Stimulated activated naive CD8-positive, alpha-beta T cell treated with anti-CD3 and anti-CD28 coated beads, Interleukin-15, Interleukin-2, amounts not matched to agents 100 U/mL and 50 U/mL, for 24 hours (primary cell): ENCODE data around the gene ZNF436.
"Not testable (repeated sequence)": the region's sequence is repeated elsewhere in the genome, so short reads cannot be mapped to it uniquely, and the experiment has no call there.

Experiments
- ATAC-seq: fragments of 150-1000 bp; cut with Tn5 transposase; one replicate; pipeline ENCODE4 v1.10.0; 2021
- DNase-seq: peaks from one replicate; pipeline ENCODE4 v3.0.0; 2021

The ZNF436 gene

GRCh38 chr1:23366598-23366997 lies 3.0 kb downstream of the ZNF436 start:
- ATAC-seq (no peak), DNase-seq (no peak)

DNA sequence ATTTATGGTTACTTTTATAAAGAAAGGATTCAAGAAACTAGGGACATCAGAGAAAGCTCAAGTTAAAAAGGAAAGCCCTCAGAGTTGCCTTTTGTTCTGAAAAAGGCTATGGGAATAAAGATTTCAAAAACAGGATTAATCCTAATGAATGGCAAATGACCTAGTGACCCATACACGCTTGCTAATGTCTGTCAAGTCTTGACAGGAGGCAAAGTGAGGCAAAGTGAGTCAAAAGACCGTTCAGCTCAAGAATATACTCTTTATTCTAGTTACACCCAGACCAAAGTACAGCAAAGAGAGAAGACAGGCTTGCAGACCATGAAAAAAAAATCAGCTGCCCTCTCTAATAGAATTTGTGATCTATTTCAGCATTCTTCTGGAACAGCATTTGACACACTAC lies 3.5 kb downstream of the ZNF436 start:
- DNase-seq: no peak
- no peak for ATAC-seq

GRCh38 chr1:23362218-23362713 lies 7.4 kb downstream of the ZNF436 start:
- ATAC-seq (no peak), DNase-seq (no peak)

DNA sequence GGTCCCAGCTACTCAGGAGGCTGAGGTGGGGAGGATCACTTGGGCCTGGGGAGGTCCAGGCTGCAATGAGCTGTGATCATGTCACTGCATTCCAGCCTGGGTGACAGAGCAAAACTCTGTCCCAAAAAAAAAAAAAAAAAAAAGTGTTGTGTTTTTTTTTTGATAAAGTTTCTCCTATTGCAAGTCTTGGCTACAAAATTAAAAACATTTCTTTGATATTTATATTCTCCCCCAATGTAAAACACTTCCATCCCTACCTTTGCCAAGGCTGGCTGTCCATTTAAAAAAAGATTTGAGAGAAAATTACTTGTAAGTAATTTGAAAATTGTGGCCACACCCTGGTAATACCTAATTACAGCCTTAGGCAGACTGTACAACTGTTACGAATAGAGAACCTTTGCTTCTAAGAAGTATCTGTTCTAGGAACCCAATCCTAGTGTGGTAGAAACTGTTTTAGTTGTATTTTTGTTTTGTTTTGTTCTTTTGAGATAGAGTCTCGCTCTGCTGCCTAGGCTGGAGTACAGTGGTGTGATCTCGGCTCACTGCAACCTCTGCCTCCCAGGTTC lies 11.2 kb downstream of the ZNF436 start:
- ATAC-seq (no peak), DNase-seq (no peak)

DNA sequence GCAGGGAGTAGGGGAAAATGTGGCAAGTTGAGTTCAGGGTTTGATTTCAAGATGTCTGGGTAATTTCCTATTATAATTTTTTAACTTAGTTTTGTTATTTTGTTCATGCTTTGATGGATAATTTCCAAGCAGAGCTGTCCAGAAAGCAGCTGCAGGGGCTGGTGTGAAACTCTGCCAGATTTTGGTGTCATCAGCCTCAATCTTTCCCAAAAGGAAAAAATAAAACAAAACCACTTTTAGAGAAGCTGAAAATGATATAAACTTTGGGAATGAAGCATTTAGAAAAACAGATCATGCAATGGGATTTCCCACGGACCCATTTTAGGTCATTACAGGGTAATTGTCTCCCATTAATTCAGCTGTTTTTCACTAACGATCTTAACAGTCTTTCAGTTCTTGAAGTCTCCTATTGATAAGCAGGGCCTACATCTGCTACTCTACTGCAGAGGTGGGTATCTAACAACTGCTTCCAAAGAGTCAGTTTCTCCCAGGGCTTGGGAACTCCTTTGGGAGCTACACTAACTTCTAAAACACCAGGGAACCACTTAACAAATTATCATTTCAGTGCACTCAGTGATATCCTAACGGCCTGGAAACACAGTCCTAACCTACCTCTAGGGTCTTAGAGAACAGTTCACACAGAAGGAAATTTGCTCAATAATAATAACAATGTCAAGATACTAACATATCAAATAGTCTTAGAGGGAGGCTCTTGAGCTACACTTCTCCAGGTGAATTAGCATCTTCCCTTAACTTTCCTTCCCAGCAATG lies 12.3 kb downstream of the ZNF436 start:
- DNase-seq: no peak
- ATAC-seq: no peak

DNA sequence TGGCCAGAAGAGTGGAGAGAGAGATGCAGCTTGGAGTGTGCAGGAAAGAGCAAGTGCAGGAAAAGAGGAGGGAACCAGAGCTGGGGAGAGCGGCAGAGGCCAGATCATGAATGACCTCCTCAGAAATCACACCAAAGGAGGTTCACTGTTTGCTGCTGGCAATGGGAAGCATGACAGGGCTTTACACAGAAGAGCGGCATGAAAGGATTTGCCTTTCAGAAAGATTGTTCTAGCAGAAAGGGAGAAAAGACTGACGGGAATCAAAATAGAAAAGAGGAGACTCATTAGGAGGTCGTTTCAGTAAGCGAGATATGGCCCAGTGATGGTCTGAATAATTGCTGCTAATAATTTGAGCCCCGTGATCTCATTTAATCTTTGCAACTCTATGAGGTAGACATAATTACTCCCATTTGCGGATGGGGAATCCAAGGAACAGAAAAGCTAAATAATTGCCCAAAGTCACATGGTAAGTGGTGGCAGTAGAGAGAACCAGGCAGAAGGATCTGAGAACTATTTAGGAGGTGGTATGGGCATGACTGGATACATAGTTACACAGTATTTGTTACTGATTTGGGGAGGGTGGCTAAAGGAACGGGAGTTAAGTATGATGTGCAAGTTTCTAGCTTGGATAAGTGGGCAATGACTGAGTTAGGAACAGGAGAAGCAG lies 13.0 kb downstream of the ZNF436 start:
- ATAC-seq (no peak), DNase-seq (no peak)

DNA sequence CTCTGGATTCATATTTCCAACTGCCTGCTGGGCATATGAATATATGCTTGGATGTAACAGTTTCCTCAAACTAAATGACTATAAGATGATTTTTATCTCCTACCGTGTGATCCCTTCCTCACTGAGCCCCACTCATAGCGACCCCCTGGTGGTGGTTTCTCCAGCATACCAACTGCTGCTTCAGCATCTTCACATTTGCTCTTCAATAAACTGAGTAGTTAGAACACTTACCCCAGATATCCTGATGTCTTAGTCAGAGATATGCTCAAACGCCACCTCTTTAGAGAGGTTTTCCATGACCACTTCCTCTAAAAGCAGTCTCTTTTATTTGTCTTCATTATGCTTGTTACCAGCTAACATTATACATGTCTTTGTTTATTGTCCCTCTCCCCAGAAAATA lies 15.4 kb downstream of the ZNF436 start:
- ATAC-seq (peak; percentile 28), DNase-seq (no peak)

DNA sequence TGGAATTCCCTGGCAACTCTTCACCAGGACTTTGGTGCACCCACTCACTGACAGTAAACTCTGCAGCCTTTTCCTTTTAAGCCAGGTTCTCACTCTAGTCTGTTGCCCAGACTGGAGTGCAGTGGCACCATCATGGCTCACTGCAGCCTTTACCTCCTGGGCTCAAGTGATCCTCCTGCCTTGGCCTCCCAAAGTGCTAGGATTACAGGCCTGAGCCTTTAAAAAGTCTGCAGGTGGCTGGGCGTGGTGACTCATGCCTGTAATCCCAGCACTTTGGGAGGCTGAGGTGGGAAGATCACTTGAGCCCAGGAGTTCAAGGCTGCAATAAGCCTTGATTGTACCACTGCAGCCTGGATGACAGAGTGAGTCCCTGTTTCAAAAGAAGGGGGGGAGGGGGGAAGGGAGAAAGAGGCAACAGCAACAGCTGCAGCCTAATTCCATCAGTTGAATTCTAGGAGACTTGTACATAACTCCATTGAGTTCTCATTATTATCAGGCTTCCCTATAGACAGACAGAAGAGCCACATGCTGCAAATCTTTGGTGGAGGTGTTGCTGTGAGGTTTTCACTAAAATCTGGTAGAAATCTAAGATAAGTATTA lies 17.4 kb downstream of the ZNF436 start:
- no peak for ATAC-seq
- DNase-seq: no peak

- DNase-seq (no peak), ATAC-seq (no peak)
Observed at GRCh38 chr1:23345920-23346319, 23.7 kb downstream of the ZNF436 start.

DNA sequence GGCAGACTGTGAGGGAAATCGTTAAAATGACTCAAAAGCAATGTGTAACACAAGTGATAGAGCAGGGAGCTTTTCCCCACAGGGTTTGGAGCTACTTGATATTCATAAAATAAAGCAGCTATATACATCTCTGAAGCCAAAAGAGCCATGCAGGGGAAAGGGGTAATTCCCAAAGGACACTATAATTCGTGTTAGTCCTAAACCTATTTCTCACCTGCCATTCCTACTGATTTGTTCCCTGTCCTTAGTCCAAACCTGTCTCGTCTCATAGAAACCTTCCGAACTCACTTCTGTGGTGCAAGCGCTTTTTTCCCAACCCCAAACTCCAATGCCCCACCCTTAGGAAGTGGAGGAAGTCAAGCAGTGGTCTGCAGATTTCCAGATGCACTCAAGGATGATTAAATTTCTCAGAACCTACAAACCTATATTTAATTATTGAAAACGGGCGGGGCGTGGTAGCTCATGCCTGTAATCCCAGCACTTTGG lies 24.6 kb downstream of the ZNF436 start:
- DNase-seq: no peak
- ATAC-seq: no peak

DNA sequence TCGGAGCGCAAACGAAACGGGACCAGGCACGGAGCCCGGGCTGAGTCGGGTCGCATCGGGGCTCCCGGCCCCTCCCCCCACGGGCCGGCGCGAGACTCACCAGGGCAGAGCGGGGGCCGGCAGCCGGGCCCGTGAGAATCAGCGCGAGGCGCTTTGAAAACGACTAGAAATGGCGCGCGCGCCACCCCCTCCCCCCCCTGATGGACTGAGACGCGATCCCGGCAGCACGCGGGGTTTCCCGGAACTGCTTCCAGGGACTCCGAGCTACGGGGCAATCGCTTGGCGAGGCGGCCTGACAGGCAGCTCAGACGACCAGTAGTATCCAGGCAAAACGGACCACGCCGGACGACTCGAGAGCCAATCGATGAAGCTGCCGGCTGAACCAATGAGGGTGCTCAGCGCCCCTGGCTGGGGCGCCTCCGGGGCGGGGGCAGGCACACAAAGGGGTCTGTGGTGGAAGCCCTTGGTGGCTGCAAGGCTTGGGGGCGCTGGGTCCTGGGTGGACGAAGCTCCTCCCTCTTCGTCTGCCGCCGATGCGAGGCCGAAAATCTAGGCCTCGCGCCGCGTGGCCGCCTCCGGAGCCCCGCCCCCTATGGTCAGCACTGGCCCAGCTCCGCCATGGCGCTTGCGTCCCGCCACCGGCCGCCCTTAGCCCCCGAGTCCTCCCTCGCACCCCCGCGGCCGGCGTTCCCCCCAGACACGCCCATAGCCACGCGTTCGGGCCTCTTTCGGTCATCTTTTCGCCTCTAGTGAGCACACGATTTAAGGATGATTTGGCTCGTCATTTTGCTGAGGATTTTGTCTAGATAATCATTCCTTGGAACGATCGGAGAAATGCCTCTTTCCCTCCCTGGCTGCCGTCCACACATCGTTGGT lies 25.3 kb downstream of the ZNF436 start, which contains the start of gene HNRNPR:
Gene HNRNPR, minus strand, starts transcription at position 174 of the 876 bp plus-strand sequence. CDS start 3,276 bp downstream, outside the sequence.
- ATAC-seq (peak; percentile 95), DNase-seq (peak; percentile 99)

DNA sequence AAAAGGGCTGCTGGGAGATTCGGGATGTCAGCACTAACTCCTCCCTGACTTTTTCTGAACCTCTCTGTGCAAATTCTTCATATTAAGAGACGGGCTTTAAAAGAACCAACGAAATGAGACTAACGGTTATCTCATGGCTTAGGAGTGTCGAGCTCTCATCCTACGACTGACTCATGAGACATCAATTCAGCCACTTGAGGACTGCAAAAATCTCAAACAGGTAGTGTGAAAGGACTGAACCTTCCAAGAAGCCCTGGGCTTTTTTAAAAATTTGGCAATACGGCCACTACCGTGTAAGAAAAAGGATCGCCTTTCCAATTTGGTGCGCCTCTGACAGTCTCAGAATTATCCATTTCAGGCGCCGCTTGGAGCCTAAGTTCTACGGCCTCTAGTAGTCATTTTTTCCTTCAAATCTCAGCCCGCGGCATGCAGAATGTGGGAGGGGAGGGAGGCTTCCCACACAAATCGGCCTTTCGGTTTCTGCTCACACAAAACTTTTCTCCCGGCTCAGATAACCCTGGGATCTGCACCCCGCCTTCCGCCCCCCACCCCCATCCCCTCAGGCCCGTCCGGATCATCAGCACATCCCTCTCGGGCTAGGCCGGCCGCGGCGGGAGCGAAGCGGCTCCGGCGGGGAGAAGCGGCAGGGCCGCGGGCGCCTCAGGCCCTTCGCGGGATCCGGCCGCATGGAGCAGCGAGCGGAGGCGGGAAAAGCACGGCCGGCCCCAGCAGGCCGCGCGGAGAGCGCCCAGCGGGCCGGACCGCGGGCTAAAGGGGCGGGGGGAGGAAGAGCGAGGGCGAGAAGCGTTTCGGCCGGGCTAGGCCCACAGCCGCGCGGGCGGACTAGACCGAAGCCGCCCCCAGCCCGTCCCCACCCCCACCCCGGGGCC lies 26.2 kb downstream of the ZNF436 start:
- DNase-seq (peak; percentile 65), ATAC-seq (peak; percentile 11)

DNA sequence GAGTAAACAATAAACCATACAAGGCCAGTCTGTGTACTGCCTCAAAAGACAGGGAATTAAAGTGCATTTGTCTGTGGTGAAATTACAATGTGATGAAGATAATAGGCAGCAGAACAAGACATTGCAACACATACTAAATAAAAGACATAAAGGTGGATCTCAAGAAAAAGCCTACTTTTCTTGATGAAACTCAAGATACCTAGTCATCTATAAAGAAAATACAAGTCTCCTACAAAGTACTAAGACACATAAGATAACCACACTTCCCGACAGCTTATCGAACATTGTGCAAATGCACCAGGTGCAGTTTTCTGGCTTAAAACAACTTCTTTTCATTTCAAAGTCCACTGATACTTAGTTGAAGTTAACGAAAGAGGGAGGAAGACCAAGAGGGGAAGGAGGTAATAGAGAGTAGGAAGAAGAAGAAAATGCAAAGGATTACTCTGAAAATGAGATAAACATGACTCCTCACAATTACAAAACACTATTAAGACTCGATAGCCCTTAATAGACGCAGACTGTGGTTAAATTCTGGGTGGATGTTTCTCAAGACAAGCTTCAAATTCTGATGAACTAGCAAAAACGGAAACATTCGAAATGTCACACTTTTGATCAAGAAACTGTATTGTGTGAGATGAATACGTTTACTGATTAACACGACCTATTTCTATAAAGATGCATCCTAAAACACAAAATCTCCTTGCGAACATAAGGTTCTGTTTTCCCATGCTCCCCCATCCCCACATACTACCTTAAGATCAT lies 27.5 kb downstream of the ZNF436 start:
- DNase-seq (no peak), ATAC-seq (no peak)

- DNase-seq: no peak
- no peak for ATAC-seq
Observed at GRCh38 chr1:23339632-23340031, 30.0 kb downstream of the ZNF436 start.

DNA sequence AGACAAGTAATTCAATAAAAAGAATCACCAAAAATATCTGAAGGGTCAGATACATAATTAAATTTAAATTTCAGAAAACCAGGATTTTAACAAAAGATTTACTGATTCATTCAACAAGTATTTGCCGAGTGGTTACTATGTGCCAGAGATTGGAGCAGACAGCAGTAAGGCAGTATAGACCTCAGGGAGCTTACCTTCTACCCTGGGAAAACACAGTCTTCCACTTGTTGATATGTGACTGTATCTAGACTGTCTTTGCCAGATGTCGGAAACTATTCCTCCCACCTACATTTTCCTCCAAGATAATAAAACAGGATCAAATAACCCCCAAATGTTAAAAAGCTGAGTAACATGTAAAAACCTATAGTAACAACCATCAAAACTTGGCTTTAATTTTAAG lies 31.8 kb downstream of the ZNF436 start:
- ATAC-seq (no peak), DNase-seq (no peak)

- no peak for ATAC-seq
- DNase-seq: no peak
Observed at GRCh38 chr1:23331713-23332112, 37.9 kb downstream of the ZNF436 start.

- no peak for DNase-seq
- ATAC-seq: no peak
Observed at GRCh38 chr1:23330846-23331245, 38.8 kb downstream of the ZNF436 start.

GRCh38 chr1:23325393-23325792 lies 44.2 kb downstream of the ZNF436 start:
- no peak for DNase-seq
- ATAC-seq: no peak

DNA sequence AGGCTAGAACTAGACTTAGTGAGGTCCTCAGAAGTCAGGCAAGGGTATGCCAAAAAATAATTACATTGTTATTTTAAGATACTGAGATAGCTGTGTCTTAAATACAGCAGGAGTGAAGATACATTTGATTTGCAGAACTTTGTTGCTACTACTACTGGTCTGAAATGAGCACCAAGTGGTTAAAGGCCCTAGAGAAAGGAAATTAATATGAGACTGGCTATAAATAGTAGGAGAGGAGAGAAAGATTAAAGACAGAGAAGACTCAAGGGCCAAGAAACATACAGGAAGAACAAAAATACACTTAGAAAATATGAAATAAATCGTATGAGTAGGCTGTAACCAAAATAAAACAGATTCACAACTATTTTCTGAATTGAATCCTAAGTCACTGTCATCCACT lies 46.9 kb downstream of the ZNF436 start:
- ATAC-seq: no peak
- DNase-seq: no peak

- not testable (repeated sequence) for DNase-seq, ATAC-seq
Observed at GRCh38 chr1:23310280-23310679, 59.4 kb downstream of the ZNF436 start.
